AG04449 (cell line): Measurements from ENCODE around the gene DLG4.
A peak's percentile ranks its signal among the peaks of the same experiment; 100 is the strongest.
"Not testable (repeated sequence)": the region's sequence is repeated elsewhere in the genome, so short reads cannot be mapped to it uniquely, and the experiment has no call there.

Source experiments
- CTCF ChIA-PET: fragments of 350-600 bp; formaldehyde crosslinking; extraction: SDS; loops from one replicate; lab custom pipeline; 2021; ENCODE audit warnings: antibody characterized with exemption; lab: Yijun Ruan, JAX
- POLR2A ChIA-PET: fragments of 400-600, 350-600 bp; formaldehyde crosslinking; extraction: SDS; loops from one replicate; lab custom pipeline; 2020; ENCODE audit warnings: antibody characterized with exemption, inconsistent platforms; lab: Yijun Ruan, JAX
- DNase-seq: peaks from one replicate; pipeline ENCODE4 v3.0.0-alpha.2; 2010; ENCODE audit warnings: low read depth, low spot score
- H3K4me3 ChIP-seq: 2 replicates; pipeline ENCODE4 v1.5.1; 2011; ENCODE audit warnings: low read depth, mild to moderate bottlenecking, control low read depth, low read length
- TF ChIP-seq, protein P1 (sequence below): IDR thresholded peaks from one replicate; pipeline ENCODE4 v1.5.1; 2011; ENCODE audit warnings: mild to moderate bottlenecking, moderate library complexity, low read length, control low read depth, inconsistent platforms; ENCODE audit not compliant: insufficient read depth; ENCODE audit errors: missing control alignments

Gene DLG4

DNA sequence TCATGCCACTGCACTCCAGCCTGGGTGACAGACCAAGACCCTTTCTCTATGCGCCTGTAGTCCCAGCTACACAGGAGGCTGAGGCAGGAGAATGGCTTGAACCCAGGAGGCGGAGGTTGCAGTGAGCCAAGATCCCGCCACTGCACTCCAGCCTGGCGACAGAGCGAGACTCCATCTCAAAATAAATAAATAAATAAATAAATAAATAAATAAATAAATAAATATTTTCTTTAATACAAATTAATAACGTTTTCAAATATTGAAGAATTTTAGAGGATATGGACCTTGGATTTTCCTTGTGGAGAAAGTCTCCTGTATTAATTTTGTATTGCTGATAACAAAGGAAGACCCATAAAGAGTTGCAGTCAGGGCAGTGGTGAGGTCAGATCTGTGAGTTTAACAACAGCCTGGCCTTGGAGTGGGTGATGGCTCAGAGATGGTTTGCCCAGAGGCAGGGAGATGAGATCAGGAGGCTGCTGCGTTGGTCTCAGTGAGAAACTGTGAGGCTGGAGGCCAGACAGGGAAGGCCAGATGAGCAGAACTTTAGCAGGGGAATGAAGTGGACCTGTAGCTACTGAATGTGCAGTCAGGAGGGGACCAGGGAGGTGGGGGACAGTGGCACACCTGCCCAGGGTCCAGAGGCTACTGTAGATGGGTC lies 36.1 kb downstream of the DLG4 start:
- CTCF ChIA-PET: interaction anchor here (0.6 to 1.9 kb wide), 3 partner anchors 13 to 138 kb away, joined by 3 to 4 read pairs (median 4); no protein-coding TSS in a partner anchor
- H3K4me3 ChIP-seq: no peak overlapping the region
- TF ChIP-seq, protein P1, sequence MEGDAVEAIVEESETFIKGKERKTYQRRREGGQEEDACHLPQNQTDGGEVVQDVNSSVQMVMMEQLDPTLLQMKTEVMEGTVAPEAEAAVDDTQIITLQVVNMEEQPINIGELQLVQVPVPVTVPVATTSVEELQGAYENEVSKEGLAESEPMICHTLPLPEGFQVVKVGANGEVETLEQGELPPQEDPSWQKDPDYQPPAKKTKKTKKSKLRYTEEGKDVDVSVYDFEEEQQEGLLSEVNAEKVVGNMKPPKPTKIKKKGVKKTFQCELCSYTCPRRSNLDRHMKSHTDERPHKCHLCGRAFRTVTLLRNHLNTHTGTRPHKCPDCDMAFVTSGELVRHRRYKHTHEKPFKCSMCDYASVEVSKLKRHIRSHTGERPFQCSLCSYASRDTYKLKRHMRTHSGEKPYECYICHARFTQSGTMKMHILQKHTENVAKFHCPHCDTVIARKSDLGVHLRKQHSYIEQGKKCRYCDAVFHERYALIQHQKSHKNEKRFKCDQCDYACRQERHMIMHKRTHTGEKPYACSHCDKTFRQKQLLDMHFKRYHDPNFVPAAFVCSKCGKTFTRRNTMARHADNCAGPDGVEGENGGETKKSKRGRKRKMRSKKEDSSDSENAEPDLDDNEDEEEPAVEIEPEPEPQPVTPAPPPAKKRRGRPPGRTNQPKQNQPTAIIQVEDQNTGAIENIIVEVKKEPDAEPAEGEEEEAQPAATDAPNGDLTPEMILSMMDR: no peak
- POLR2A ChIA-PET: no interaction called here
- DNase-seq: no peak

DNA sequence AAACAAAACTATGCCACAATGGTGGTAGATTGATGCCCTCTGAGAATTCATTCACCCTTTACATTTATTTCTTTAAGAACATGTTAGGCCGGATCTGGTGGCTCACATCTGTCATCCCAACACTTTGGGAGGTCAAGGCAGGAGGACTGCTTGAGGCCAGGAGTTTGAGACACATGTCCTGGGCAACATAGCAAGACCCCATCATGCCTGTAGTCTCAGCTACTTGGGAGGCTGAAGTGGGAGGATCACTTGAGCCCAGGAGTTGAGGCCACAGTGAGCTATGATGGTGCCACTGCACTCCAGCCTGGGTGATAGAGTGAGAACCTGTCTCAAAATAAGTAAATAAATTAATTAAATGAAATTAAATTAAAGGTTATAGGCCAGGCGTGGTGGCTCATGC lies 37.5 kb downstream of the DLG4 start:
- DNase-seq, H3K4me3 ChIP-seq, POLR2A ChIA-PET: not testable (repeated sequence)
- CTCF ChIA-PET: interaction anchor here (1.2 to 1.9 kb wide), 3 partner anchors 48 to 136 kb away, joined by 3 to 8 read pairs (median 4); no protein-coding TSS in a partner anchor

DNA sequence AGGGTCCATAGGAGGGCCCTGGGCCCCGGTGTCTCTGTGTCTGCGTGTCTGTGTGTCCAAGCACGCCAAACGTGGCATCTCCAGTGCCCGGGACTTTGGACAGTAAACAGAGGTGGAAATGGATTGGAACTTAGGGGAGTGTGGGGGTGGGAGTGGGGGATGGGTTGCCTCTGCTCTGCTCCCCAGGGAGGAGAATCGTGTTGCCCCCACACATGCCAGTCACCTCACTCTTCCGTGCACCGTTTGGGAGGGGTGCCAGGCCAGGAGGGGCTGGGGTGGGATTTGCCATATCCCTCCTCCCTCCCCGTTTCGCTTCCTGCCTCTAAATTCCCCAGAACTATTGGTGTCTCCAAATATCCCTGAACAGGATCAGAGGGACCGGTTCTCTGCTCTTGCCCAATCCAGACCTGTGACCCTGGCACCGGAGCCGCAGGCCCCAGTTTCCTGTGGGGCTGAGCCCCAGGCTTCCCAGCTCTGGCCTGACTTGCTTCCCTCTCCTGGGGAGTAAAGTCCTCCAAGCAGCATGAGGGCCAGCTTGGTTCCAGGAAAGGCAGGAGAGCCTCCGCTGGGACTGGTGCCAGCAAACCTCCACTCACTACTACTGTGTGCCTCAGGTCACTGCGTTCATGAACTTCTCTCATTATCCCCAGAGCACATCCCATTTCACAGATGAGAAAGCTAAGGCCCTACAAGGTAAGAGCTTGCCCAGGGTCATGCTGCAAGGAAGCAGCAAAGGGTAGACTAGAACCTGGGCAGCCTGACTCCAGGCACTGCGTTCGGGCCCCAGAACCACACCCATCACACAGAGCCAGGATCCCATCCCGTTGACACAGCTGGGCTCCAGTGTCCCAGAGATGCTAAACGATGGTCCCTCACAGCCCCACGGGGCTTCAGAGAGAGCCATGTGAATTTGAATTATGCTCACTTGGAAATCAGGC lies 40.0 kb downstream of the DLG4 start, which contains the start of gene ASGR1:
Gene ASGR1 (minus strand): TSS at position 54 of the 938 bp plus-strand sequence. CDS start 807 bp downstream, outside the sequence.
- ChIA-PET CTCF (interaction anchor here (2.4 to 4.1 kb wide), 4 partner anchors 9 to 130 kb away, joined by 6 to 156 read pairs (median 25); partner anchors contain the start of gene SLC16A11), POLR2A (no interaction called here)
- H3K4me3 ChIP-seq: peak within 1 kb of the TSS; percentile 60
- DNase-seq: no peak
- TF ChIP-seq, protein P1: no peak

DNA sequence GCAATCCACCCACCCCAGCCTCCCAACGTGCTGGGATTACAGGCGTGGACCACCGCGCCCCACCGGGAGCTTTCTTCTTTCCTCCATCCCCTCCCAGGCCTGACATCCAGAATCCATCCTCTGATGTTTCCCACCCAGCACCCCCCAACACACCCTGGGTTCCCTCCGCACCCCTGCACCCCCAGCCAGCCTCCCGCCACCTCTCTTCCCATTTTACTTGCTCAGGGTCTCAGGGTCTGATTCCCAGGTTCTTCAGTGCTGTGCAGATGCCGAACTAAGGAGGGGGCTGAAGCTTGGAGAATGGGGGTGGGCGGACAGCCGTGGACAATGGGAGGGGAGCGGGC lies 40.7 kb downstream of the DLG4 start:
- H3K4me3 ChIP-seq: no peak overlapping the region
- ChIA-PET CTCF (interaction anchor here (1.9 to 4.1 kb wide), 5 partner anchors 10 to 130 kb away, joined by 6 to 156 read pairs (median 15); partner anchors contain the start of gene SLC16A11), POLR2A (no interaction called here)
- no peak for DNase-seq
- TF ChIP-seq, protein P1: no peak

DNA sequence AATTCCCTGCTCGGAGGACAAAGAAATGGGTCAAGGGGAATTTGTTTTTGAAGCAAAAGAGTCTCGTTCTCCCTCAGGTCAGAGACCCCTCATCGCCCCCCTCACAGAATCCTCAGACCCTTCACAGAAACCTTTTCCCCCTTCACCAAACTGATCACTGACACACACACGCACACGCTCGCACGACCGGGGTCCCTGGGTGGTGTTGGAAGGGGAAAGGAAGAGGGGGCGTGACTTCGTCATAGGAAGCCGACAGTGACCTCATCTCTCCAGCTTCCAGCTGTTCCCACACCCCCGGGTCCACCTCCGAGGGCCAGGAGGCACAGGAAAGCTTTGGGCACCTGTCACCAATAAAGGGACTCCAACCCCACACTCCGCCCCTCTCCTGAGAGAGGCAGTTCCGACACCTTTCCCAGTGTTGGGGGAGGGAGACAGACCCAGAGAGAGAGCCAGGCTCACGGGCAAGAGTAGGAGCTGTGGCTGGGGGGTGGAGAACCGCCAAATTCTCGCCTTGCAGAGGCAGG lies 41.6 kb downstream of the DLG4 start:
- CTCF ChIA-PET: interaction anchor here (0.9 to 4.1 kb wide), 26 partner anchors 8 to 510 kb away, joined by 3 to 156 read pairs (median 6); partner anchors contain the start of genes ACADVL, DLG4, SLC16A11 and SLC16A13
- POLR2A ChIA-PET: interaction anchor here (0.5 kb wide), 1 partner anchor 88 kb away, joined by 3 read pairs; no protein-coding TSS in a partner anchor
- TF ChIP-seq, protein P1: no peak
- no peak for DNase-seq
- peak overlapping the region; percentile 60 for H3K4me3 ChIP-seq
